Thyroid gland (tissue), 4 donors: Measurements from ENCODE around the gene SLC6A3. TPM values are rescaled to one million over a fixed set of nuclear protein-coding genes. Genes with fewer than 3 reads are reported as not detected.

Experiments used
- DNase-seq, 2 donors: peaks; one replicate each; pipeline ENCODE4 v3.0.0-alpha.2; 2019
- H3K27ac ChIP-seq, 3 donors: fragments of 200-600 bp; sonication (generic); 1 replicate in 2 of 3; 2 replicates in 1 of 3; pipeline ENCODE4 v1.5.1; 2016 to 2019; ENCODE audit warnings: mild to moderate bottlenecking in 1 of 3, moderate library complexity in 1 of 3
- H3K27me3 ChIP-seq: fragments of 200-600 bp; sonication (generic); one replicate; pipeline ENCODE4 v1.5.1; 2019
- H3K36me3 ChIP-seq, 2 donors: fragments of 200-600 bp; sonication (generic); one replicate each; pipeline ENCODE4 v1.5.1; 2016 to 2019
- H3K4me1 ChIP-seq, 2 donors: fragments of 200-600 bp; sonication (generic); one replicate each; pipeline ENCODE4 v1.5.1; 2017 to 2019
- H3K4me3 ChIP-seq, 3 donors: fragments of 200-600 bp; sonication (generic); replicated peaks in 1 of 3; 1 replicate in 2 of 3; 2 replicates in 1 of 3; pipeline ENCODE4 v1.5.1; 2016; ENCODE audit warnings: mild to moderate bottlenecking in 1 of 3
- H3K9me3 ChIP-seq: fragments of 200-600 bp; sonication (generic); one replicate; pipeline ENCODE4 v1.5.1; 2017
- POLR2A ChIP-seq, 2 donors: fragments of 450-650 bp; IDR thresholded peaks; one replicate each; pipeline ENCODE4 v1.6.1; 2017; ENCODE audit warnings: antibody characterized with exemption in 2 of 2, mild to moderate bottlenecking in 2 of 2, moderate library complexity in 1 of 2
- WGBS, 2 donors: methylation state at CpG; one replicate each; pipeline ENCODE4 v1.1.5; 2017; 5-methylcytosine and 5-hydroxymethylcytosine counted together
- intact Hi-C: fragments of 100-400 bp; cut with DNase I; formaldehyde crosslinking; loops from one replicate; pipeline ENCODE4 v1.15.1; 2023
- total RNA-seq, 4 donors: library from RNA; depleted of rRNA; stranded (reverse); fragments of >200 nt; gene quantifications; one replicate each; pipeline ENCODE4 v1.2.3, GENCODE V29; 2016
- TF ChIP-seq, protein P1 (sequence below), 6 experiments: fragments of 200-600 bp in 3 of 6; fragments of 450-650 bp in 3 of 6; sonication (generic) in 3 of 6; IDR thresholded peaks; one replicate each; pipeline ENCODE4 v1.5.1; 2016 to 2019; ENCODE audit warnings: antibody characterized with exemption in 6 of 6, mild to moderate bottlenecking in 2 of 6, inconsistent platforms in 1 of 6, moderate library complexity in 1 of 6

Gene SLC6A3
- total RNA-seq, 4 donors from 2014 or later, result 0.54 to 0.67 (median 0.54) TPM; not detected in 1

DNA sequence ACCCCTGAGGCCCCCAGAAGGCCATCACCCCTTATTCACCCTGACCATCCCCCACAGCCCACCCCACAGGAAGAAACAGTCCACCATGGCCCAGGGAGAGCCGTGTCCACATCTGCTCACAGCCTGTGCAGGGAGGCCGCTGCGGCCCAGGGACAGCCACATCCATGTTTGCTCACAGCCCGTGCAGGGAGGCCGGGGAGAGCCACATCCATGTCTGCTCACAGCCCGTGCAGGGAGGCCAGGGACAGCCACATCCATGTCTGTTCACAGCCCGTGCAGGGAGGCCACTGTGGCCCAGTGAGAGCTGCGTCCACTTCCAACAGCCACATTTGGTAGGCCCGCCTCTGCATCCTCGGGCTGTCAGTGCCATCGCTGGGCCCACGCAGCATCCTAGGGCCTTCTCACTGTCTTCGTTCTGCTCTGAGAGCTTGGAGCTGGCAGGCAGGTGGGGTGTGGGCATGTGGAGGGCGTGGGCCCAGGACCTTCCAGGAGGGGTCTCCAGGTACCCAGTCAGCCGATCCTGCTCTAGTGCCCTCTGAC, 40.4 kb upstream of the SLC6A3 start:
- Histone ChIP-seq H3K4me1 (no peaks in the 10 kb centered on the region), H3K4me3 (no peak overlapping the region), H3K9me3 (no peaks in the 10 kb centered on the region), H3K27me3 (no peaks in the 10 kb centered on the region), H3K36me3 (peaks cover 3 to 13% of the 10 kb centered on the region in 2 donors), H3K27ac (no peak overlapping the region)
- TF ChIP-seq POLR2A (IDR thresholded peaks at IDR 0.05), result no peak
- TF ChIP-seq, protein P1, sequence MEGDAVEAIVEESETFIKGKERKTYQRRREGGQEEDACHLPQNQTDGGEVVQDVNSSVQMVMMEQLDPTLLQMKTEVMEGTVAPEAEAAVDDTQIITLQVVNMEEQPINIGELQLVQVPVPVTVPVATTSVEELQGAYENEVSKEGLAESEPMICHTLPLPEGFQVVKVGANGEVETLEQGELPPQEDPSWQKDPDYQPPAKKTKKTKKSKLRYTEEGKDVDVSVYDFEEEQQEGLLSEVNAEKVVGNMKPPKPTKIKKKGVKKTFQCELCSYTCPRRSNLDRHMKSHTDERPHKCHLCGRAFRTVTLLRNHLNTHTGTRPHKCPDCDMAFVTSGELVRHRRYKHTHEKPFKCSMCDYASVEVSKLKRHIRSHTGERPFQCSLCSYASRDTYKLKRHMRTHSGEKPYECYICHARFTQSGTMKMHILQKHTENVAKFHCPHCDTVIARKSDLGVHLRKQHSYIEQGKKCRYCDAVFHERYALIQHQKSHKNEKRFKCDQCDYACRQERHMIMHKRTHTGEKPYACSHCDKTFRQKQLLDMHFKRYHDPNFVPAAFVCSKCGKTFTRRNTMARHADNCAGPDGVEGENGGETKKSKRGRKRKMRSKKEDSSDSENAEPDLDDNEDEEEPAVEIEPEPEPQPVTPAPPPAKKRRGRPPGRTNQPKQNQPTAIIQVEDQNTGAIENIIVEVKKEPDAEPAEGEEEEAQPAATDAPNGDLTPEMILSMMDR (IDR thresholded peaks at IDR 0.05), result no peak
- intact Hi-C loops, result no loop called here
- no peak for DNase-seq
- 92 to 95% methylated on average over 6 to 10 of the region's 15 CpGs for WGBS, 2 donors

DNA sequence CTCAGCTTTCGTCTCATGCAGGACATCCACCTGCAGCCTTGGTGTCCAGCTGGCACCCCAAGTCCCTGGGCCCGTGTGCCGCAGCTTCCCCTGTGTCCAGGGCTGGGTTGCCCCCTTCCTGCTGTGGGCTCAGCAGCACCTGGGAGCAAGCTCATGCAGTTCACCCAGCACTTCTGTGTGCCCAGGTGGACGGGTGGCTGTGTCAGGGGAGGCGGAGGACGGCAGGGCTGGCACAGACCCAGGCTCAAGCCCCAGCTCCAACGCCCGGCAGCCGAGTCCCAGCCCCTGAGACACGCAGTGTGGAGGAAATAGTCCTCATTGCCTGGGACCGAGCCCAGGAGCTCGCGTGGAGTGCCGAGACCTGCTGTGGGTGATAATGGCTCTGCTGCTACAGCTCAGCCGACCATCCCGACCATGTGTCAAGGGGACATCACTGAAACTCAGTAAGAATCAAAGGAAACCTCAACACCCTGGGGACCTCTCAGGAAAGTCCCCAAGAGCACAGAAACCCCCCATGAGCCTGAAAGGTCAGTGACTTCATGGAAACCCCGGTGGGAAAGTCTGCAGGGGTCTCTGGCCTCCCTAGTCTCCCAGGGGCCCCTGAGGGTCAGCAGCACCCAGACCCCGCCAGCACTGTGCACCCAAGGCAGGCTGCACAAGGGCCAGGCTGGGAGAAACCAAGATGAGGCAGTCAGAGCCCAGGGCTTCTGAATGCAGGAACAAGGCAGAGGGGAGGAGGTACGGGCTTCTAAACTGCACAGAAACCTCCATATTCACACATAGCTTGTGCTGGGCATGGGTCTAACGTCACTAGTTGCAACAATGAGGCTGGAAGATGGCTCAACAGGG, 39.7 kb upstream of the SLC6A3 start:
- H3K4me1 ChIP-seq, result no peaks in the 10 kb centered on the region
- TF ChIP-seq POLR2A (IDR thresholded peaks at IDR 0.05), result no peak
- TF ChIP-seq, protein P1 (IDR thresholded peaks at IDR 0.05), result no peak
- intact Hi-C loops, result no loop called here
- 85 to 94% methylated on average over 4 to 19 of the region's 20 CpGs for WGBS, 2 donors
- H3K27ac ChIP-seq, result no peak overlapping the region
- no peaks in the 10 kb centered on the region for H3K9me3 ChIP-seq
- no peak for DNase-seq
- H3K27me3 ChIP-seq, result no peaks in the 10 kb centered on the region
- H3K36me3 ChIP-seq, result peaks cover 3 to 13% of the 10 kb centered on the region in 2 donors
- no peak overlapping the region for H3K4me3 ChIP-seq

DNA sequence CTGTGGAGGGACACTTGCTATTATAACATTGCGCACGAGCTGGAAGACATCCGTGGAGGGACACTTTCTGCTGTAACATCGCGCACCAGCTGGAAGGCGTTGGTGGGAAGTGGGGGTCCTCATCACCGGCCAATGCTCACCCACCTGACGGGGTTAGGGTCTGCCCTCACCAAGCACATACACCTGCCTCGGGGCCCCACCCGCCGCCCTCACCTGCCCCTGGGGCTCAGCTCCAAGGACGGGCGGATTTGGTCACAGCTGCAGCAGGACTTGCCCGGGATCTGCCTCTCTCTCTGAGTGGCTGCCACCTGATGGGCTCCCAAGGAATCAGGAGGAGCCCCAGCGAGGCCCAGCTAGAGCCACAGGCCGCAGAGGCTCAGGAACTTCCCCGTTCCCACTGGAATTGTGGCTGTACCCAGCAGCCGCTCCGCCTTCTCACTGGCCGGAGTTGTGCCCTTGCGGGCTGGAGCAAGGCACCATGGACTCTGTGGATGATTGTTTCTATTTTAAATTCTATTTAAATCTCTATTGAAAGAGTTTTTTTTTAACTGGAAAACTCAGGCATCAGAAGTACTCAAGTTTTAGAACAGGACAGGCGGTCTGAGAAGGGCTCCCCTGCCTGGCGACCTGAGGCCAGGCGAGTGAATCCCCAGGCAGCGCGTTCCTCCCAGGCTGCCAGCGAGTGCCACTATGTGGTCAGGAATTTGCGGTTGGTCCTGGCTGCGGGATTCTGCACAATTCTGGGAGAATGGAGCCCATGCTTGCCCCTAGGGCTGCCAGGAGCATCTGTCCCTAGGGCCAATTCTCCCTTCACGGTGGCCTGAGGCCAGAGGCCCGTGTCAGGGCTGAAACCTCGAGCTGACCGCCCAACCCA, 38.9 kb upstream of the SLC6A3 start:
- Histone ChIP-seq H3K9me3 (no peaks in the 10 kb centered on the region), H3K27ac (no peak overlapping the region), H3K4me3 (no peak overlapping the region), H3K4me1 (no peaks in the 10 kb centered on the region), H3K27me3 (no peaks in the 10 kb centered on the region), H3K36me3 (peaks cover 3 to 13% of the 10 kb centered on the region in 2 donors)
- 93 to 96% methylated on average over 21 to 33 of the region's 33 CpGs for WGBS, 2 donors
- intact Hi-C loops, result no loop called here
- DNase-seq, result no peak
- TF ChIP-seq, protein P1 (IDR thresholded peaks at IDR 0.05), result no peak
- no peak for TF ChIP-seq POLR2A (IDR thresholded peaks at IDR 0.05)

DNA sequence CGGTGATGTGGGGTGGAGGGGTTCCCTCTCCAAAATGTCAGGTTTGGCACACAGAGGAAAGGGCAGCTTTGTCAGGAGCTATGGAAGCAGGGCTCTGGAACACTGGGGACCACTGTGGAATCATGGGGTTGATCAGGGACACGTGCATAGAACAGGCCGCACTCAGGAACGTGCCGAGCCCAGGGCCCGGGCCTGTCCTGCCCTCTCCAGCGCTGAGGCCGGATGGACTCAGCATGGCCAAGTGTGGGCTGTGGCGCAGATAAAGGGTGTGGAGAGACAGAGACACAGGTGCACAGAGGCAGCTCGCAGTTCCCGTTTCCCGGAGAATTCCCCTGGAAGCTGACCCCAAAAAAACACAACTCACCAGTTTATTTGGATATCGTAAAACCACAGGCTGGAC, 37.8 kb upstream of the SLC6A3 start:
- intact Hi-C loops, result no loop called here
- TF ChIP-seq, protein P1 (IDR thresholded peaks at IDR 0.05), result no peak
- no peak for TF ChIP-seq POLR2A (IDR thresholded peaks at IDR 0.05)
- 93% methylated on average over 13 of the region's 13 CpGs for WGBS, 2 donors
- H3K27ac ChIP-seq, result no peak overlapping the region
- H3K27me3 ChIP-seq, result no peaks in the 10 kb centered on the region
- no peaks in the 10 kb centered on the region for H3K4me1 ChIP-seq
- H3K36me3 ChIP-seq, result peaks cover 3 to 13% of the 10 kb centered on the region in 2 donors
- no peak overlapping the region for H3K4me3 ChIP-seq
- H3K9me3 ChIP-seq, result no peaks in the 10 kb centered on the region
- DNase-seq, result no peak
